HepG2 (cell line): Measurements from ENCODE around the gene MYLK3. TPM values are rescaled to one million over a fixed set of nuclear protein-coding genes. Genes with fewer than 3 reads are reported as not detected.

Experiments used
- EHMT2 ChIP-seq: fragments of 200-600 bp; sonication (generic); IDR thresholded peaks from 2 replicates; pipeline ENCODE4 v1.7.0; 2017; ENCODE audit warnings: antibody characterized with exemption, low read depth, low read length, borderline replicate concordance
- FOXO1 ChIP-seq: sonication (generic); formaldehyde crosslinking; IDR thresholded peaks from 2 replicates; pipeline ENCODE4 v1.4.0; 2020; ENCODE audit warnings: missing genetic modification reagents
- IRX3 ChIP-seq: sonication (generic); formaldehyde crosslinking; IDR thresholded peaks from 2 replicates; pipeline ENCODE4 v1.8.1; 2023; ENCODE audit warnings: mild to moderate bottlenecking, low read depth, missing genetic modification reagents, borderline replicate concordance
- MED1 ChIP-seq: sonication (generic); formaldehyde crosslinking; IDR thresholded peaks from 2 replicates; pipeline ENCODE4 v1.4.0; 2020; ENCODE audit warnings: missing genetic modification reagents
- MED8 ChIP-seq: sonication (generic); formaldehyde crosslinking; IDR thresholded peaks from 2 replicates; pipeline ENCODE4 v1.8.1; 2023; ENCODE audit warnings: mild to moderate bottlenecking, missing genetic modification reagents; ENCODE audit not compliant: insufficient replicate concordance
- MIXL1 ChIP-seq: IDR thresholded peaks from 2 replicates; pipeline ENCODE4 v1.6.1; 2016
- MLXIP ChIP-seq: sonication (generic); formaldehyde crosslinking; IDR thresholded peaks from 2 replicates; pipeline ENCODE4 v1.9.0; 2021; ENCODE audit warnings: missing genetic modification reagents, borderline replicate concordance
- MYC ChIP-seq: sonication (generic); formaldehyde crosslinking; IDR thresholded peaks from 2 replicates; pipeline ENCODE4 v1.9.0; 2021; ENCODE audit warnings: missing genetic modification reagents, borderline replicate concordance
- POGK ChIP-seq: sonication (generic); formaldehyde crosslinking; conservative IDR thresholded peaks from 2 replicates; pipeline ENCODE4 v1.8.0; 2022; ENCODE audit warnings: mild to moderate bottlenecking, moderate library complexity, missing genetic modification reagents
- PRDM4 ChIP-seq: sonication (generic); formaldehyde crosslinking; IDR thresholded peaks from 2 replicates; pipeline ENCODE4 v1.9.0; 2021; ENCODE audit warnings: missing genetic modification reagents, borderline replicate concordance
- SATB2 ChIP-seq: sonication (generic); formaldehyde crosslinking; IDR thresholded peaks from 2 replicates; pipeline ENCODE4 v1.5.0; 2020; ENCODE audit warnings: missing genetic modification reagents
- SMAD3 ChIP-seq: sonication (generic); formaldehyde crosslinking; IDR thresholded peaks from 2 replicates; pipeline ENCODE4 v1.4.0; 2020; ENCODE audit warnings: missing genetic modification reagents
- SP1 ChIP-seq, 2 experiments: fragments of 450-650 bp in 1 of 2; sonication (generic) in 1 of 2; formaldehyde crosslinking in 1 of 2; IDR thresholded peaks; 2 replicates each; pipeline versions ENCODE4 v1.4.0 to v1.6.1; 2016 to 2020; ENCODE audit warnings: missing genetic modification reagents in 1 of 2
- ZBTB39 ChIP-seq: sonication (generic); formaldehyde crosslinking; IDR thresholded peaks from 2 replicates; pipeline ENCODE4 v1.5.0; 2020; ENCODE audit warnings: missing genetic modification reagents
- ZNF275 ChIP-seq: sonication (generic); formaldehyde crosslinking; IDR thresholded peaks from 2 replicates; pipeline ENCODE4 v1.8.0; 2022; ENCODE audit warnings: missing genetic modification reagents, mild to moderate bottlenecking, inconsistent platforms, borderline replicate concordance
- ZNF431 ChIP-seq: sonication (generic); formaldehyde crosslinking; IDR thresholded peaks from 2 replicates; pipeline ENCODE4 v1.9.0; 2022; ENCODE audit warnings: missing genetic modification reagents, low read depth, mild to moderate bottlenecking, borderline replicate concordance
- ZNF839 ChIP-seq: sonication (generic); formaldehyde crosslinking; IDR thresholded peaks from 2 replicates; pipeline ENCODE4 v1.4.0; 2020; ENCODE audit warnings: missing genetic modification reagents, mild to moderate bottlenecking, borderline replicate concordance
- polyA plus RNA-seq, 8 experiments: library from polyadenylated mRNA; depleted of rRNA in 3 of 8; stranded (reverse) in 7 of 8; unstranded in 1 of 8; fragments of >200 nt; fragmentation: Illumina TruSeq in 4 of 8; extraction: Trizol in 4 of 8; gene quantifications; 2 replicates each; pipeline versions ENCODE4 v1.2.1 to v1.2.3, GENCODE V29; 2011 to 2016; ENCODE audit warnings: low read depth in 4 of 8, missing spikeins in 1 of 8, mixed read lengths in 1 of 8; ENCODE audit not compliant: insufficient read depth in 1 of 8
- total RNA-seq, 5 experiments: library from RNA; depleted of rRNA; stranded (reverse); fragments of >200 nt; fragmentation: Illumina TruSeq; extraction: Trizol; gene quantifications; 2 replicates each; pipeline ENCODE4 v1.2.3, GENCODE V29; 2016; ENCODE audit warnings: low read depth in 1 of 5

The MYLK3 gene
- total and polyA plus RNA-seq, 2 of the 13 experiments (the other 11 are each of a cell fraction or from before 2014, with no cell fraction given) = 0.04 to 0.18 TPM

GRCh38 chr16:46789499-46790414 lies 41.6 kb upstream of the MYLK3 start (continued):
- no peak for TF ChIP-seq SP1 (IDR thresholded peaks at IDR 0.05)
- TF ChIP-seq SP1 (CRISPR knock-in tag; IDR thresholded peaks at IDR 0.05) = peak; percentile 80; the same call in 1 of the 2 replicates
- TF ChIP-seq MED8 (CRISPR knock-in tag) = peak; percentile 92
- peak; percentile 92 for TF ChIP-seq MYC
- TF ChIP-seq ZBTB39 (CRISPR knock-in tag) = peak; percentile 94
- no peak for TF ChIP-seq SMAD3 (CRISPR knock-in tag)
- no peak for TF ChIP-seq SATB2 (CRISPR knock-in tag)
- TF ChIP-seq PRDM4 (CRISPR knock-in tag) = no peak
- TF ChIP-seq MLXIP = no peak
- peak; percentile 80 for TF ChIP-seq FOXO1 (CRISPR knock-in tag)
- no peak for TF ChIP-seq EHMT2
- TF ChIP-seq ZNF839 (CRISPR knock-in tag) = 0 out of 2 replicates have a peak, but pooled peaks have one; percentile 71
- TF ChIP-seq IRX3 = peak; percentile 55; the same call in 1 of the 2 replicates
- TF ChIP-seq POGK (CRISPR knock-in tag) = peak; percentile 94
- 0 out of 2 replicates have a peak, but pooled peaks have one; percentile 50 for TF ChIP-seq ZNF431 (CRISPR knock-in tag)
- no peak for TF ChIP-seq MIXL1 (CRISPR knock-in tag)
- TF ChIP-seq MED1 (CRISPR knock-in tag) = peak; percentile 59
- TF ChIP-seq ZNF275 (CRISPR knock-in tag) = peak; percentile 87
